NCI-H510A treated with DMSO at 0.1 percent for 48 hours (cell line): ENCODE results near the gene COL4A1.
"Not testable (repeated sequence)": the region's sequence is repeated elsewhere in the genome, so short reads cannot be mapped to it uniquely, and the experiment has no call there.

ENCODE experiments used
- DNase-seq: peaks from one replicate; lab custom pipeline; 2025; lab: John Stamatoyannopoulos, UW

COL4A1 gene

DNA sequence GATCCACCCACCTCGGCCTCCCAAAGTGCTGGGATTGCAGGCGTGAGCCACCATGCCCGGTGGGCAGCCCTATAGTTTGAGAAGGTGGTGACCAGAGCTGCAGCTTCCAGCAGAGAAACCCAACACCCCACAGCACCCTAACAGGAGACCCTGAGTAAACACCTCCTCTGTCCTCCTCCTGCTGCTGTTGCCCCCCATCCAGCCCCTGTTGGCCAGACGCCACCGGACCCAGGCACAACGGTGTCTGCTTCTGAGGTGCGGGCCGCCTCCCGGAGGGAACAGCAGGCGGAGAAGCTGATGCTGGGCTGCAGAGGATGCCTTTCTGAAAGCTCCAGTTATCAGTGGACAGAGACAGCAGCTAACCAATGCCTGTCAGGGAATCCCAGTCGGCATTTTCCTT lies 175.5 kb downstream of the COL4A1 start:
- no peak for DNase-seq

DNA sequence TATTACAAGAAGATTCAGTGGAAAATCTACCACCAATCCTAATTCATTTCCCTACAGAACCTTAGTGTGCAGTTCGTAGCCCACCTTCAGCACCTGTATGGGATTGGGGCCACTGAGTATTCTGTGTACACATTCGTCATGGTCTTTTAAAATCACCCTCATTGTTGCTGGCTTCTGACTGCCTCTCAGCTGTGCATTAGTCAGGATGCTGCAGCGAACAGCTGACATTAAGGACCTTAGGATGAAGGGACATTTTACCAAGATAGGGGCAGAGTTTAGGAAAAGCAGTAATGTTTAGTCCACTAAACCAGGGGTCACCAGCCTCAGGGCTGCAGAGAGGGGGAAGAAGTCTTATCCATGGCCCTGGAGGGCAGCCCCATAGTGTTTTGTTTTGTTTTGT lies 176.5 kb downstream of the COL4A1 start:
- DNase-seq, result no peak

DNA sequence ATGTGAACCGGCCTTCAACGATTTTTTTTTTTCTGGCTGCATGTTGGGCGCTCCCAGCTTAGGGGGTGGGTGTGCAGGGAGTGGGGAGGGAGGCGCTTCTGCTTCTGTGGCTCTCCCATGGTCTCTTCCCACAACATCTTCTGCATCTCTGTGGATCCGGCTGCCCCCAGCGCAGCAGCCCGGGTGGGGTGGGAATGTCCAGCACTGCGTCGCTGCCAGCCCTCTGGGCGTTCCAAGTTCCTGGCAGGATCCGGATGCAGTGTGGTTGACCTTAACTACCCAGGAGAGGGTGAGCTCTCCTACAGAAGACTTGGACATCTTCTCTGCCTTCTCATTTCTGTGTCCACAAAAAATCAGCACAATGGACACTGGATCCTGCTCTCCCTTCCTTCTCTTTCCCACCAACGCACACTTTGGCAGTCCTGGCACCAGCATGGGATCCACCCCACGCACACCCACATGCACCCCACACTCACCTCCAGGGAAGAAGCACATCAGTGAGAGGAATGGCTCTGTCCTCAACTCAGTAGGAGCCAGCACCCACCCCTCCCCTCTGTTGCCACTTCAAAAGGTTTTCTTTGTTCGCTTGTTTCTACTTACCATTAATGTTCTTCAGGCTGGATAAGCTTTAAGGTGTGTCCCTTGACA lies 177.3 kb downstream of the COL4A1 start:
- DNase-seq, result no peak

DNA sequence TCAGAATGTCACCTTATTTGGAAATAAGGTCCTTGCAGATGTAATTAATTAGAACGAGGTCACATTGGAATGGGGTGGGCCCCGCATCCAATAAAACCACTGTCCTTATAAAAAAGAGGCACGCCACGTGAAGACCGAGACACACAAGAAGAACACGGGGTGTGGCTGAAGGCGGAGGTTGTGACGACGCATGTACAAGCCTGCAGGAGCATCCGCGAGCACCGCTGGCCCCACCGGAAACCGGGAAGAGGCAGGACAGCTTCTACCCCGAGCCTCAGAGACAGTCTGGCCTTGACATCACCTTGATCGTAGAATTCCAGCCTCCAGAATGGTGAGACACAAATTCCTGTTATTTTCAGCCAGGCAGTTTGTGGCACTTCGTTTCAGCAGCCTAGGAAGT lies 177.9 kb downstream of the COL4A1 start:
- no peak for DNase-seq

DNA sequence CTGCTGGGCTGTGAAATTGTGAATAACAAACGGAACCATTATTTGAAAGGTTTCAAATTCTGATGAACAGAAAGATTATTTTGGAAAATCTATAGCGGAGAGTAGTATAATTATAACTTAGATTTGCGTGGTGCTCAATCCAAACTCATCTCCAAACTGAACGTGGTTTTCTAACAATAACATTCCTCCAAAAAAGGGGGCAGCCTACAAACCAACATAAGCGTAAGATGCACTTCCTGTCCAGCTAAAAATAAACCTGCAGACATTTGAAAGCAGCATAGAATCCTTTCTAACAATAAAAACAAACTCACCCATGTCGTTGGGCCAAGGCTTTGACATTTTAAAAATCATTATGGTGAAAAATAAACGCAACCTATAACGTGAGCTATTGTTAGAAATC lies 178.4 kb downstream of the COL4A1 start:
- DNase-seq, result no peak

DNA sequence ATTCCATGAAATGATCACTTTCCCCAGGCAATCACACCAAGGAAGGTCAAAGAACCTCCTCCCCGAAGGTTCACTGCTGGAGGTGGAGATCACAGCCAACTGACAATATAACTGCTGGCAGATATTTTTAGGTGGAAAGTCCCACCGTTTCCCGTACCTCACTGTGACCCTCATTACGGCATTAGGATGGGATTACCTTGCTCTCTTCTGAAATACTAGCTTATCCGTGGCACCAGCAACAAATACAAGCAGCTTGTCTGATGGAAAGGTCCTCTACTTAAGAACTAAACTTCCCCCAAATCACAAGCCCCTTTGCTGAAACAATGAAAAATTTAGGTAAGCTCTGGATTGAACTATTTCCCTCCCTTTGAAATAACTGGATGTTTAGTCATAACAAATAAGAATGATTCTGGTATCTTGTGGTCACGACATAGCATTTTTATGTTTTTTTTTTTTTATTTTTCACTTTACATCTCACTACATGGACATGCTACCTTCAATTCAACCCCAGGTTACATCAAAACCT lies 178.9 kb downstream of the COL4A1 start:
- no peak for DNase-seq

DNA sequence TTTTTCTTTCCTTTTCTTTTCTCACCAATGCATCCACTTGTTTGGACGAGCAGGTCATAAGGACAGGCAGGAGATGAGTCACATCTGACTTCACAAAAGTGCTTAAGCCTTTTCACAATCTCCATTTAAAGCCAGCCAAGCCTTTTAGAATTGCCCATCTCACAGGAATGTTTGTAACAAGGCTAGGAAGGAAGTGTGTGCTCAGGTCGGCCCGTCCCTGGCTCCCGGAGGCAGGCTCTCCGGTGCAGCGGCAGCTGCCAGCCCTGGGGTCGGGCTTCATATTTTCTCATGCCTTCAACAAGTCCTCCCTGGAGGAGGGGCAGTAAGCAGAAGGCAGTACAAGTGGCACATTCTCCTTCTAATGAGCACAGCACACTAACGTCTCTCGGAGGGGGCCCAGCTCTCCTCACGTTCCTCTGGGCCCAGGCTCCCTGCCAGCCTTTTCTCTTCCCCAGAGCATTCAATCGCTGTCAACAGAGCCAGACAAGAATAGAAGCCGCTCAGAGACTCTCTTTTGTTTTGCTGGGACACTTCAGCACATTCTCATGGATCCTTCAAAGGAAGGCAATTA lies 180.5 kb downstream of the COL4A1 start:
- DNase-seq, result peak; percentile 65

DNA sequence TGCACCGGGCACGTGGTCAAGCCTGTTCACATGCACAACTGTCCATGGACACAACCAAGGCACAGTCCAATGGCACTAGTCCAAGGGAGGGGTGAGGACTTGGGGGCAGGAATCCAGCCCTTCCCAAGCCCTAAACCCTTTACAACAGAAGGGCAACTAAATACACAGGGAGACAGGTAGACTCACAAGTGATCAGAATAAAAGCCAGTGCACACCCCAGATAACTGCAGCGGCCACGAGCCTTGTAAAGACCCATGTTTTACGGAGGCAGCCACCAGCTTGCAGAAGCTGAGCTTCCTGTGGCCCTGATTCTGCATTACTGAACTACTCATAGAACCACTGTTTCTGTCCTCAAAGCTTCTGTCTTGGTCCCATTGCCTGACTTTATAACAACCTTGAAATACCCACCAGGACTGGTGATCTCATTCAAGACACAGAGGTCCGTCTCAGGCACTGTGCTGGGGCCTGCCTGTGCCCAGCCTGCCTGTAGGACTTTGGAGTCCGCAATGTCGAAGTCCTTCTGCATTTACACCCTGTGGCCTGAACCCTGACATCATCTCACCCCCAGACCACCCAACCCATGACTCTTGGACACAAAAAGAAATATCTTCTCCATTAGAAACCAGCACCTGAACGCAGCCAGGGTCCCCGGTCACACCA lies 181.2 kb downstream of the COL4A1 start:
- DNase-seq, result no peak

DNA sequence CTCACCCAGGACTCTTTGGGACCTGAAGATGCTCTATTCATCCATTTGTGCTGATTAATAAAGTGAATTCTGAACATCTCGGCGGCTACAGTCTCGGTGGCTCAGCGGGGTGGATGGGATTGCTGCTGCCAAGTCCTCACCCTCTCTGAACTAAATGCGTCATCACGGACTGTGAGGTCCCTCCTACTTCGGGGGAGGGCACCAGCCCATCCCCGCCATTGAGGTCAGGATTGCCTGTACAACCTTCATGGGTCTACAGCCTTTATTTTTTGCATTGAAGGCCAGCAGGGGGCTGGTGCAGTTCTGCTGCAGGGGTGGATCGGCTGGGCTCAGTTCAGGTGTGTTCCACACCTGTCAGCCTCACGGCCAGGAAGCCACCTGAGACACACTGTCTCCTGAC lies 181.8 kb downstream of the COL4A1 start:
- DNase-seq, result no peak

DNA sequence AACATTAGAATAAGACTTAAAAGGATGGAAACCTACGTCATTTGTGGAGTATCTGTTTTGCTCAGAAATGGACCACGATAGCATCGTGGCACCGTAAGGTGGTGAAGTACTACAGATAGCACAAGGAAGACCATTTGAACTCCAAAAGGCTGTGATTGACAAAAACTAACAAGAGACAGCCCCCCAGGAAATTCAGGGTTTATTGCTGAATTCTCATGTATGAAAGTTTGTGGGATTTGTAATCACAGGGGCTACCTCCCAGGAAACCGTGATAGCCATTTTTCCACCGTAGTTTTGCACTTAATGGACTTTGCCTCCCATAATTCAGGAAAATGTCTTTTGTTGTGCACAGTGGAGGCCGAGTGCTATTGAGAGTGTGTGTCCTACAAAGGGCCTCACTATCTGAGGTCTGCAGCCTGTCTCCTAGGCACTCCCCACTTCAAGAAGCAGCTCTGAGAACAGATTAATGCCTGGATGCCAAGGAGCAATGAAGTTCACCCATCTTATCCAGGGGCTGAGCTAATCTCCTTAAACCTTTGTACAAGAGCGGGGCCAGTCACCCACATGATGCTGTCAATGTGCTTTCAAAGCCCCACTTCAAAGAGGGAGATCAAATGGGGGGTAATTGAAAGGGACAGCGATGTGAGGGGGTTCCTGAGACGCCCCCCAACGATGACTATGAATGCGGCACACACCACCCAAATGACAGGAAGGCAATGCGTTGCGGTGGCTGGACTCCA lies 182.6 kb downstream of the COL4A1 start:
- no peak for DNase-seq

DNA sequence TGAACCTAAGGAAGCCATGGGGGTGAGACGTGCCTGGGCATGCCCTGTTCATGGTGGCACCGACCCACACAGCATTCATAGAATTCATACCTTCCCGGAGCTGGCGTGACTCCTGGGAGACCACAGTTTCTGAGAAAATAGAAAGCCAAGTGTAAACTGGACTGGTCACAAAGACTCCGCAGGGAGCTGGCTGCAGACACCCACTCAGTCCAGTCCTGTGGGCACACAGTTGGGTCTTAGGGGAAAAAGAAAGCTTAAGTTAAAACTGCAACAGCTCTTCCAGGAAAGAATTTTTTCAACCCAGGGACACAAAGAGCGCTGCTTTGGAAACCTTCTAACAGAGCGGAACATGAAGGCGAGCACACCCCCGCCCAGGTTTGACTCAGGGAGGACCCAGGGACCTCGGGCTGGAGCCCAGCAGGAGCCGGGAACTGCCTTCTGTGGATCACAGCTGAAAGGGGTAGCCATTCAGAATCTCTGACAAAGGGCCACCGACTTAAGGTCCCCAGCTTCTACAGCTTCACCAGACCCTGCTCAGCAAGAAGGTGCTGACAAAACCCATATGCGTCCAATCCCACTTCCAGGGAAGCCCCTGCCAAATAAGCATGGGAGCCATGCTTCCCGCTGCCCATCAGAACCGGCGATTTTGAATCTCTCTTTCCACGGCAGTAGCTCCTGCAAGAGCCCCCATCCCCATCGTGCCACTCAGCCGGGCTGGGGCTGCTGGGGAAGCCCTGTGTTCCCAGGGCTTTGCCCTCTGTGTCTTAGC lies 183.7 kb downstream of the COL4A1 start:
- DNase-seq, result no peak

DNA sequence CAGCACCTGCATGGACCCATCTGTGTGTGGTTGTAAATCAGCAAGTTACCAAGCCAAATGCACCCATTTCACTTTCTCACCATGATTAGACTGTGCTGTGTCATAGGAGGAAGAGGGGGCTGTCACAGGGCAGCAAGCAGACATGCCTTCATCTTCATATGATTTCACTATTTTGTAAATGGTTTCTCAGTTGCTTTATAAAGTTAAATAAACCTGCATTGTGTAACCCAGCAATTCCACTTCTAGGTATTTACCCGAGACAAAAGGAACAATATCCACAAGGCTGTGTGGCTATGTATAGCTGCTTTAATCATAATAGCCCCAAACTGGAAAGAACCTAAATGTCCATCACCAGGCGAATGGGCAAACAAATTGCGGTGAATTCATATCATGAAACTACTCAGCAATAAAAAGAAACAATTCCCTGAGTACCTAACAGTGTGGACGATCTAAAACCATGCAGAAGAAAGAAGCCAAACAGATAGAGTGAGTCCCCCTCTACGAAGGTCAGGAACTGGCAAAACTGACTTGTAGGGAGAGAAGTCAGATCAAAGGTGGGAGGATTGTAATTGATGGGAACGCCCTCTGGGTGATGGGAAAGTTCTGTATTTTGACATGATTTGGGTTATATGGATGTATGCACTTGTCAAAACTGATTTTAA lies 185.4 kb downstream of the COL4A1 start:
- DNase-seq, result no peak

DNA sequence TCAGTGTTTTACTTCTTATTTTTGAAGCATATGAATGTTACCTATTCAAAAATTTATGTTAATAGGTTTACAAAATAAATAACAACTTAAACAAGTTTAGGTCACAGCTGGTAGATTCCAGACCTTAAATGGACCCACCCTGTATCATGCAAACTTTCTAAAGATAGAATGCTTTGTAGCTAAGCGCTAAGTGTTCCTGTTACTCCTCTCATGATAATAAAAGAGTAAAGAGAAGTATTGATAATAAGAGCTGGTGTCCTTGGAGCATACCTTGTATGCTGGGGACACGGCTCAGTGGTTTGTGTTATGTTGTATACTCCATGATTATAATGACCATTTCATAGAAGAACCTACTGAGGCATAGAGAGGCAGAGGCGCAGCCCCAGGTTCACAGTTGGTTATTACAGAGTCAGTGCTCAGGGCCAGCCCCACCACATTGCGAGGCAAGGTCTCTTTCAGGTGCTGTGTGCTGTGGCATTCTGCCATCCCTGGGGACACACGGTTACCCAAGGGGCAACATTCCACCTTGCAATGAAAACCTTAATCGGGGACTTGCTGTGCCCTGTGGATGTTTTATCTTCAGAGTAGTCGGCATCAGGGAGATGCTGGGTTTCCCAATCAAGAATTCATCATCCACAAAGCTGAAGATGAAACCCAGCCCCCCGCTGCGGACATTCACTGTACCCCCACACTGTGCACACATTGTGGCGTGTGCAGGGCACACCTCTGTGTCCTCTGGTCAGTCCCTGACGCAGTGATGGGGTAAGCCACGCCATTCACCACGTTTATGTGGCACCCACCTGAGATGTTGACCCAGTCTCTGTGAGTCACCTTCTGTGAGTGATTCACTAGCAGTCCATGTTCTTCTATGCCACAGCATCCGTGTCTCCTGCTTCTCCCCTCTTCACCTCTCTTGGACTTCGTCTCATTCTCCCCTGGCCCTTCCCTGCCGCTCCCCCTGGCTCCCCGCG lies 186.7 kb downstream of the COL4A1 start:
- no peak for DNase-seq

DNA sequence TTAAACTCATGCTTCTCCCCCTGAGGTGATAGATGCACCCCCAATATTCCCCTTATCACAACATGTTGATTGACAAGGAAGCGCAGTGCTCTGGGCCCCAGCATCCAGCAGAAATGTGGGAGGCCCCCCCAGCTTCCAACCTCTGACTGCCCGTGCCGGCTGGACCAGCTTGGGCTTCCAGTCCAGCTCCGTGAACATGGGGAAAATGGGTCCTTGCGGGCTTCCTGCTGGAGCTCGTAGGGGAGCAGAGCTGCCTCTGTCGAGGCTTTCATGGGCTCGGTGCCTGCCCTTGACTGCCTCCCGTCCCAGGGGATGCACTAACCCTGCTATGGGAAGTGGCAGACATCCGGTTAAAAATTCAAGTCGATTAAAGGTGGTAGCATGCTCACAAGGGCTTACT lies 188.9 kb downstream of the COL4A1 start:
- DNase-seq, result no peak

DNA sequence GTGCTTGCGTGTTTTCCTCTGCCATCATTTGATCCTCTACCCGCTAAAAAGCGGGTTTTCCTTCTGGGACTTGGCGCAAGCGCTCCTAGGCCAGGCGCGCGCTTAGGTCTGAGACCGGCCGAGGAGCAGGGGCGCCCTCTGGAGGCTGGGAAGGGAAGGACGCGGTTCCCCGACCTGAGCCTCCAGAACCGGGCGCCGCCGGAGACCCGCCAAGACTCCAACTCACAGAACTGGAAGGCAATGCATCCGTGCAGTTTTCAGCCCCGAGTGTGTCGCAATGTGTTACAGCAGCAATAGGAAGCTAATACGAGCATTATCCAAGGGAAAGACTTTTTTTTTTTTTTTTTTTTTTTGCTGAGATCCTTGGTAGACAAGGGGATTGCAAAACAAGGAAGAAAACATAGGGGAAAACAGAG lies 190.9 kb downstream of the COL4A1 start:
- no peak for DNase-seq

DNA sequence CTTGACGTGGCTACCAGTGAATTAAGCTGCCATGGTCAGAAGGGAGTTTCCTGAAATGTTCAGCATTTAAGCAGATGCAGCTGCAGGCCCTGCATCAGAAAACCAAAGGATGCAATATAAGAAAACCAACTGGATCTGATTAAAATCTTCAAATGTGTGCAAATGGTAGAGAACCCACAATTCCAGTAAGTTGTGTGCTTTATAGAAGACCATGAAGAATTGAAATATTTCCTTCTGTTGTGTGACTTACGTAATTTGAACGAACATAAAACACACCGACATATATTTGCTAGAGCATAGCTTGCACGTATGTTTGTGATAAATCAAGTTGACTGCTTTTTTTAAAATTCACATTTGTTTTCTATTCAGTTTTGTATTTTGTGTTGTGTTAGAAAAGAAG lies 191.4 kb downstream of the COL4A1 start:
- DNase-seq, result no peak

DNA sequence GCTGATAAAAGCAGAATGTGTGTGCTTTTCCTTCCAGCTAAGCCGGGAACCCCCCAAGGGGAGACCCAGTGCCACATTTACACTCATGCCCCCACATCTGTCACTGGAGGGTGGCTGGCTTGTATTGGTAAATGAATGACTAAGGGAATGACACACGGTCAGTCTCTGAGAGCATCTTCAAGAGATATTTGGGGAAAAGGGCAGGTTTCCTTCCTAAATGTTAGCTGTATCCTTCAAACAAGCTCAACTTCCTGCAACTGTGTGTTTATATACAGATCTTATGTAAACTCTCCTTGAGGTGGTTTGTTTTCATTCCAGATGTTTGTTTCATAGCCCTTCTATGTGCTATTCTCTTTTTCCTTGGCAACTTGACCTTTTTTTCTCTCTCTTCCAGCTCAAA lies 192.6 kb downstream of the COL4A1 start:
- no peak for DNase-seq

DNA sequence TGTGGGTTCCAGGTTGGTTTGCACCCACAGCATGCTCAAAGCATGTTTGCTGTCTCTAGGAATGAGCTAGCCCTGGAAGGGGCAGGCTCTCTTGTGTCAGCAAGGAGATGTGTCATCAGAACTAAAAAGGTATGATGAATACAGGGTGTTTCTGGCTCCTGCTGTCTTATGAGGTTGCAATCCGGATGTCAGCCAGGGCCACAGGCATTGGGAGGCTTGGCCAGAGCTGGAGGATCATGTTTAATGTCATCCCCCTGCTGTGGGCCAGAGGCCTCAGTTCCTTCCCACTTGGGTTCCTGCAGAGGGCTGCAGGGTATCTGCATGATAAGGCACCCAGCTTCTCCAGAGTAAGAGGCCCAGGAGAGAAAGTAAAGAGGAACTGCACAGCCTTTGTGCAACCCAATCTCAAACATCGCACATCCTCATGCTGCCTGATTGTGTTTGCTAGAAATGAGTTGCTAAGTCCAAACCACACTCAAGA lies 193.6 kb downstream of the COL4A1 start:
- no peak for DNase-seq

DNA sequence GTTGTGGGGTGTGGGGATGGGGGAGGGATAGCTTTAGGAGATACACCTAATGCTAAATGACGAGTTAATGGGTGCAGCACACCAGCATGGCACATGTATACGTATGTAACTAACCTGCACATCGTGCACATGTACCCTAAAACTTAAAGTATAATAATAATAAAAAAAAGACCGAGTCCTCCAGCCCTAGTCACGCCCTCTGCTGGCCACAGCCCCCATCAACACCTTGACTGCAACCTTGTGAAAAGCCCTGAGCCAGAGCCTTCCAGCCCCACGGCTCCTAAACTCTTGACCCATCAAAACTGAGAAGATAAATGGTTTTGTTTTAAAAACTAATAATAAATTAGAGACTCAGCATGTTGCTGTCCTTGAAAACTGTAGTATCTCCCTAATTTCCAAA lies 194.6 kb downstream of the COL4A1 start:
- not testable (repeated sequence) for DNase-seq

DNA sequence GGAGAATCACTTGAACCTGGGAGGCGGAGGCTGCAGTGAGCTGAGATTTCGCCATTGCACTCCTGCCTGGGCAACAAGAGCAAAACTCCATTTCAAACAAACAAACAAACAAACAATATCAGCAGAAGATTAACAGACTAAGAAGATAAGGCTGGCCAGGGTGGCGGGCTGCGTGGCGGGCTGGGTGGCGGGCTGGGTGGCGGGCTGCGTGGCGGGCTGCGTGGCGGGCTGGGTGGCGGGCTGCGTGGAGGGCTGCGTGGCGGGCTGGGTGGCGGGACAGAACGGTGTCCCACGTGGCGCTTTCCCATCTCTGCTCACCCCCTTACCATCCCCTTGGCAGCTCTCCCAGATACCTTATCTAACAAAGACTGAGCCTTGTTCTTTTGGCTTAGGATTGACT lies 196.2 kb downstream of the COL4A1 start:
- DNase-seq, result no peak
